OCI-LY3 (cell line): ENCODE measurements around the gene LMNA.

Experiments used
- CTCF ChIP-seq: fragments of 200-600, 300-600 bp; sonication (generic); IDR thresholded peaks from 2 replicates; pipeline ENCODE4 v1.5.1; 2014; ENCODE audit warnings: antibody characterized with exemption, low read length, low read depth
- EZH2phosphoT487 ChIP-seq: fragments of 200-600 bp; shearing (Covaris generic); IDR thresholded peaks from 2 replicates; pipeline ENCODE4 v1.6.1; 2018; ENCODE audit warnings: antibody characterized with exemption, mixed run types, low read depth

DNA sequence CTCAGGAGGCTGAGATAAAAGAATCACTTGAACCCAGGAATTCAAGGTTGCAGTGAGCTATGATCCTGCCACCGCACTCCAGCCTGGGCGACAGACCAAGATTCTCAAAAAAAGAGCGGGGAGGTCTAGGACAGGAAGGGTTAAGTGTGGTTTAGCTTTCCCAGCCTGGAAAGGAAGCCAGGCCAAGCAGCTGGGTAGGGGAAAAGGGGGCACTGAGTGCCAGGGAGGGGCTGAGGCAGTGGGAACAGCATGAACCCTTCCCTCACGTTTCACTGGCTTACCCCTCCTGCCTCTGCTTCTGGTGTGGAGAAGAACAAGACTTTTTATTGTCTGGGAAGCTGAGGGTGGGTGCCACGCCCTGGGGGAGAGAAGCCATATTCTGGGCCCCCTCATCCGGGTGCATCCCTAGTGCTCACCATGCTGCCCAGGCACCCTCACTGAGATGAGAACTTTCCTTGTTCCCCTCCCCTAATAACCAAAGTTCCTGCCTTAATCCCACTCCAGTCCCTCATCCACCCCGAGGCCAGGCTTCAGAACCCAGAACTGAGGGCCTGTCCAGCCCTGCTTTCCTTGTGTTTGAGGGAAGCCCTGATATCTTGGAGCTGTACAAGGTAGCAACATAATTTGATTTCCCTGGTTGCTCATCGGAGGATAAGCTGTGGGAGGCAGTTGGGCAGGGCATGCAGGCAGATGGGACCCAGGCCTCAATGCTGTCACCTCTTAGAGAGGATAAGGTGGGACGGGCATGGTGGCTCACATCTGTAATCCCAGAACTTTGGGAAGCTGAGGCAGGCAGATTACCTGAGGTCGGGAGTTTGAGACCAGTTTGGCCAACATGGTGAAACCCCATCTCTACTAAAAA lies 2.0 kb upstream of the LMNA start:
- TF ChIP-seq CTCF, result no peak
- TF ChIP-seq EZH2phosphoT487, result no peak
